ENCODE data around the gene ROPN1. TPM values are rescaled to one million over a fixed set of nuclear protein-coding genes. Genes with fewer than 3 reads are reported as not detected.
"Not testable (repeated sequence)": the region's sequence is repeated elsewhere in the genome, so short reads cannot be mapped to it uniquely, and the experiment has no call there.

The ROPN1 gene
- total RNA-seq, 1 experiment from 2014 or later = not detected

DNA sequence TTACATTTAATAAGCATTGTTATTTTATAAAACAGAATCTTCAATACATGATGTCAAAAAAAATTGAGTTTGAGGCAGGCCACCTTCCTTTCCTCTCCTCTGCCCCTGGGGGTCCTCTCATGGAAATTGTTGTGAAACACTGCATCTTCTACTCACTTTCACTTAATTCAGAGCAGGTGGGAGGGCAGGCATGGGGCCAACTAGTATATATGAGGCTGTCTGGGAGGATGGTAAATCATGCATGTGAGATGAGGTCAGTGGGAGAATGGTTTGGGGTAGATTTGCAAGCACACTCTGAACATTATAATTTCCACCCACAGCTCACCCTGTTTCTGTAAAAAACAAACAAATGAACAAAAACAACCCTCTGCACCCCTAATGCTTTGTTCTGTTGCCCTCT lies 20.5 kb downstream of the ROPN1 start:
- H3K4me1 ChIP-seq = no peaks in the 10 kb centered on the region
- H3K9me3 ChIP-seq = no peaks in the 10 kb centered on the region
- ChIA-PET CTCF (no interaction called here), POLR2A (no interaction called here)
- Mint-ChIP-seq H3K36me3 (ENCODE audit: insufficient read depth, unreplicated experiment) (no peaks in the 10 kb centered on the region), H3K9me3 (ENCODE audit: unreplicated experiment) (no peaks in the 10 kb centered on the region), H3K4me3 (ENCODE audit: unreplicated experiment) (no peak overlapping the region), H3K4me1 (ENCODE audit: low read depth, unreplicated experiment) (no peaks in the 10 kb centered on the region), H3K27me3 (ENCODE audit: insufficient read depth, unreplicated experiment) (peaks cover 18% of the 10 kb centered on the region), H3K27ac (ENCODE audit: unreplicated experiment) (no peak overlapping the region)
- intact Hi-C loops (cut with micrococcal nuclease; ENCODE audit: unreplicated experiment) = no loop called here
- H3K27me3 ChIP-seq (replicated peaks; ENCODE audit: control insufficient read depth, insufficient read depth, low read length) = no peaks in the 10 kb centered on the region
- DNase-seq = no peak
- no peaks in the 10 kb centered on the region for H3K36me3 ChIP-seq (ENCODE audit: control insufficient read depth, insufficient read depth, low read length)
- TF ChIP-seq, protein P1, sequence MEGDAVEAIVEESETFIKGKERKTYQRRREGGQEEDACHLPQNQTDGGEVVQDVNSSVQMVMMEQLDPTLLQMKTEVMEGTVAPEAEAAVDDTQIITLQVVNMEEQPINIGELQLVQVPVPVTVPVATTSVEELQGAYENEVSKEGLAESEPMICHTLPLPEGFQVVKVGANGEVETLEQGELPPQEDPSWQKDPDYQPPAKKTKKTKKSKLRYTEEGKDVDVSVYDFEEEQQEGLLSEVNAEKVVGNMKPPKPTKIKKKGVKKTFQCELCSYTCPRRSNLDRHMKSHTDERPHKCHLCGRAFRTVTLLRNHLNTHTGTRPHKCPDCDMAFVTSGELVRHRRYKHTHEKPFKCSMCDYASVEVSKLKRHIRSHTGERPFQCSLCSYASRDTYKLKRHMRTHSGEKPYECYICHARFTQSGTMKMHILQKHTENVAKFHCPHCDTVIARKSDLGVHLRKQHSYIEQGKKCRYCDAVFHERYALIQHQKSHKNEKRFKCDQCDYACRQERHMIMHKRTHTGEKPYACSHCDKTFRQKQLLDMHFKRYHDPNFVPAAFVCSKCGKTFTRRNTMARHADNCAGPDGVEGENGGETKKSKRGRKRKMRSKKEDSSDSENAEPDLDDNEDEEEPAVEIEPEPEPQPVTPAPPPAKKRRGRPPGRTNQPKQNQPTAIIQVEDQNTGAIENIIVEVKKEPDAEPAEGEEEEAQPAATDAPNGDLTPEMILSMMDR (IDR thresholded peaks at IDR 0.05; ENCODE audit: insufficient read depth in 1 of 2, low read depth in 1 of 2, low read length in 1 of 2, severe bottlenecking in 1 of 2, unreplicated experiment in 1 of 2) = no peak
- H3K4me3 ChIP-seq (ENCODE audit: low read depth, low read length) = no peak overlapping the region
- BruUV-seq (replicated peaks) = no TSS peak

DNA sequence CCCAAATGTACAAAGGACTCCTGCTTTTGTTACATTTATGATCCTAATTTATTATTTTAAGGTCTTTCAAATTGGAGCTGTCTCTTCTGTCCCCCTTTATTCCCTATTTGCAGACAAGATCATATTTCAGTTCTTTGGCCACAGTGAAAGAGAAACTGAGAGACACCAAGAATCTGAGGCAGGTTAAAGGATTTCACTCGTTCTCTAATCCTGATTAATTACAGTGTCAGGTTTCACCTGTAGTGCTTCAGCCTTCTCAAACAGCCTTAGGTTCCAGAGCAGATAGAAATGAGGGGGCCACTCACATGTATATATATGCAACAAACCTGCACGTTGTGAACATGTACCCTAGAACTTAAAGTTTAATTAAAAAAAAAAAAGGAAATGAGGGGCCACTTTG lies 24.7 kb downstream of the ROPN1 start:
- H3K27ac Mint-ChIP-seq (ENCODE audit: unreplicated experiment); intact Hi-C loops (cut with micrococcal nuclease; ENCODE audit: unreplicated experiment); H3K27me3 Mint-ChIP-seq (ENCODE audit: insufficient read depth, unreplicated experiment); H3K9me3 ChIP-seq; H3K4me1 Mint-ChIP-seq (ENCODE audit: low read depth, unreplicated experiment); H3K4me1 ChIP-seq; H3K4me3 Mint-ChIP-seq (ENCODE audit: unreplicated experiment); BruUV-seq (replicated peaks); H3K9me3 Mint-ChIP-seq (ENCODE audit: unreplicated experiment); H3K36me3 ChIP-seq (ENCODE audit: control insufficient read depth, insufficient read depth, low read length); H3K4me3 ChIP-seq (ENCODE audit: low read depth, low read length); DNase-seq; H3K36me3 Mint-ChIP-seq (ENCODE audit: insufficient read depth, unreplicated experiment); H3K27me3 ChIP-seq (replicated peaks; ENCODE audit: control insufficient read depth, insufficient read depth, low read length); POLR2A ChIA-PET; CTCF ChIA-PET: not testable (repeated sequence)

DNA sequence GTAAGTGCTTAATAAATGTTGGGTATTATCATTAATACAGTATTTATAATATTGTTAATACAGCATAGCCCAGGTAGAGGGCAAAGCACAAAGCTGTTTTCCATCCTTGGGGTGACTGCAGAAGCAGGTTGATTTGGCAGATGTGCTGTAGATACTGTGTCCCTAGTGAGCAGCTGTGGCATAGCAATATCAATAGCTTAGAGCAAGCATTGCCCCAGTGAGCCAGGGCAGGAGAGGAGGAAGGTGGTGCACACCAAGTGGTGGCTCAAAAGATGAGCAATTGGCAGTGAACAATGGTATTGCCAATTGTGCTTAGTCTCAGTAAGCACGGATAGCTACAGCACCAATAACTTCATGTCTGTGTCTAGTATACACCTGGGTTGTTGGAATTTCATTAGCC lies 25.1 kb downstream of the ROPN1 start:
- DNase-seq; H3K4me1 Mint-ChIP-seq (ENCODE audit: low read depth, unreplicated experiment); H3K27me3 ChIP-seq (replicated peaks; ENCODE audit: control insufficient read depth, insufficient read depth, low read length); H3K36me3 Mint-ChIP-seq (ENCODE audit: insufficient read depth, unreplicated experiment); H3K9me3 Mint-ChIP-seq (ENCODE audit: unreplicated experiment); H3K4me1 ChIP-seq; CTCF ChIA-PET; POLR2A ChIA-PET; H3K9me3 ChIP-seq; H3K27ac Mint-ChIP-seq (ENCODE audit: unreplicated experiment); H3K4me3 ChIP-seq (ENCODE audit: low read depth, low read length); H3K27me3 Mint-ChIP-seq (ENCODE audit: insufficient read depth, unreplicated experiment); H3K4me3 Mint-ChIP-seq (ENCODE audit: unreplicated experiment); intact Hi-C loops (cut with micrococcal nuclease; ENCODE audit: unreplicated experiment); BruUV-seq (replicated peaks); H3K36me3 ChIP-seq (ENCODE audit: control insufficient read depth, insufficient read depth, low read length): not testable (repeated sequence)

DNA sequence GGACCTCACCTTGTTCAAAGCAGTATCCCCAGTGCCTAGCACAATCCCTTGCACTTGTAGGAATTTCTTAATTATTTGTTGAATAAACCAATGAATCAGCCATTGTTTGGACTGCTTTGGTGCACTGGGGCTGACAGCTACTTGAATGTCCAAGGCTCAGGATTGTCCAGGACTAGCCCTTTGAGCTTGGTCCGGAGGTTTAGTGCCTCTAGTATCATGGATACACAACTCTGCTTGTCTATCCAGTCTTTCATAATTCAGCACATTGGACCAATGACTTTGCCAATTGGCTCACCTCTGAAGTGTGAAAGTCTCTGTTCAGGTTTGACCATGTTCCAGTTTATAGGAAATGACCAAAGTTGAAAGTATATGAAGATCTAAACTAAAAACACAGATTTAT lies 27.1 kb downstream of the ROPN1 start:
- BruUV-seq (replicated peaks); H3K9me3 ChIP-seq; H3K36me3 Mint-ChIP-seq (ENCODE audit: insufficient read depth, unreplicated experiment); H3K27me3 ChIP-seq (replicated peaks; ENCODE audit: control insufficient read depth, insufficient read depth, low read length); intact Hi-C loops (cut with micrococcal nuclease; ENCODE audit: unreplicated experiment); CTCF ChIA-PET; H3K27ac Mint-ChIP-seq (ENCODE audit: unreplicated experiment); POLR2A ChIA-PET; H3K4me3 Mint-ChIP-seq (ENCODE audit: unreplicated experiment); H3K4me1 ChIP-seq; H3K4me1 Mint-ChIP-seq (ENCODE audit: low read depth, unreplicated experiment); H3K4me3 ChIP-seq (ENCODE audit: low read depth, low read length); H3K9me3 Mint-ChIP-seq (ENCODE audit: unreplicated experiment); H3K36me3 ChIP-seq (ENCODE audit: control insufficient read depth, insufficient read depth, low read length); H3K27me3 Mint-ChIP-seq (ENCODE audit: insufficient read depth, unreplicated experiment); DNase-seq: not testable (repeated sequence)

Data from Caco-2 (cell line).